SK-N-SH treated with all-trans-retinoic acid at 6 μM for 48 hours (cell line): Measurements from ENCODE around the gene SDC4.

ENCODE experiments used
- ATAC-seq: fragments of 200-7000 bp; cut with Tn5 transposase; 3 replicates; pipeline ENCODE4 v1.9.1; 2020; ENCODE audit warnings: mild to moderate bottlenecking, moderate library complexity
- ARNTL ChIP-seq: fragments of 450-650 bp; formaldehyde crosslinking; IDR thresholded peaks from 2 replicates; pipeline ENCODE4 v1.5.0; 2020; ENCODE audit warnings: low read depth, mild to moderate bottlenecking, moderate library complexity, borderline replicate concordance
- BACH2 ChIP-seq: fragments of 250-450 bp; sonication (Bioruptor Pico); IDR thresholded peaks from 2 replicates; pipeline ENCODE4 v1.9.0; 2021; ENCODE audit warnings: mild to moderate bottlenecking, borderline replicate concordance
- CSDC2 ChIP-seq: fragments of 250-450 bp; sonication (Bioruptor Pico); IDR thresholded peaks from 2 replicates; pipeline ENCODE4 v1.5.0; 2020; ENCODE audit warnings: mild to moderate bottlenecking, moderate library complexity
- ESRRG ChIP-seq: fragments of 250-450 bp; sonication (Bioruptor Pico); IDR thresholded peaks from 2 replicates; pipeline ENCODE4 v1.6.1; 2021; ENCODE audit warnings: mild to moderate bottlenecking
- GLIS3 ChIP-seq: fragments of 250-450 bp; sonication (Bioruptor Pico); IDR thresholded peaks from 2 replicates; pipeline ENCODE4 v1.5.0; 2020; ENCODE audit warnings: mild to moderate bottlenecking, moderate library complexity
- ISL1 ChIP-seq: fragments of 250-450 bp; sonication (Bioruptor Pico); IDR thresholded peaks from 2 replicates; pipeline ENCODE4 v2.1.2; 2022; ENCODE audit warnings: mild to moderate bottlenecking, moderate library complexity
- OSR1 ChIP-seq: fragments of 250-450 bp; sonication (Bioruptor Pico); IDR thresholded peaks from 2 replicates; pipeline ENCODE4 v1.8.0; 2022; ENCODE audit warnings: moderate library complexity, mild to moderate bottlenecking, inconsistent platforms
- PPARA ChIP-seq: fragments of 250-450 bp; sonication (Bioruptor Pico); IDR thresholded peaks from 2 replicates; pipeline ENCODE4 v1.5.0; 2020; ENCODE audit warnings: mild to moderate bottlenecking, borderline replicate concordance
- RARB ChIP-seq: fragments of 250-450 bp; sonication (Bioruptor Pico); IDR thresholded peaks from 2 replicates; pipeline ENCODE4 v1.8.0; 2021; ENCODE audit warnings: mild to moderate bottlenecking, moderate library complexity
- SNAI2 ChIP-seq: fragments of 250-450 bp; sonication (Bioruptor Pico); IDR thresholded peaks from 2 replicates; pipeline ENCODE4 v1.5.0; 2020; ENCODE audit warnings: mild to moderate bottlenecking, moderate library complexity
- TCF4 ChIP-seq: fragments of 250-450 bp; sonication (Bioruptor Pico); IDR thresholded peaks from 2 replicates; pipeline ENCODE4 v1.8.0; 2021; ENCODE audit warnings: mild to moderate bottlenecking, moderate library complexity, borderline replicate concordance
- TOX ChIP-seq: fragments of 250-450 bp; sonication (Bioruptor Pico); IDR thresholded peaks from 2 replicates; pipeline ENCODE4 v1.8.0; 2021; ENCODE audit warnings: mild to moderate bottlenecking, moderate library complexity, borderline replicate concordance
- ZFP3 ChIP-seq: fragments of 250-450 bp; sonication (Bioruptor Pico); IDR thresholded peaks from 2 replicates; pipeline ENCODE4 v1.5.0; 2020; ENCODE audit warnings: mild to moderate bottlenecking, moderate library complexity
- ZFP30 ChIP-seq: fragments of 450-650 bp; formaldehyde crosslinking; IDR thresholded peaks from 2 replicates; pipeline ENCODE4 v1.5.0; 2022; ENCODE audit warnings: mild to moderate bottlenecking, moderate library complexity
- ZNF565 ChIP-seq: fragments of 450-650 bp; formaldehyde crosslinking; conservative IDR thresholded peaks from 2 replicates; pipeline ENCODE4 v1.5.0; 2020; ENCODE audit warnings: low read depth, mild to moderate bottlenecking, moderate library complexity
- ZNF70 ChIP-seq: fragments of 450-650 bp; formaldehyde crosslinking; IDR thresholded peaks from 2 replicates; pipeline ENCODE4 v1.5.0; 2020; ENCODE audit warnings: mild to moderate bottlenecking, moderate library complexity
- ZNF8 ChIP-seq: fragments of 450-650 bp; formaldehyde crosslinking; IDR thresholded peaks from 2 replicates; pipeline ENCODE4 v1.5.0; 2020; ENCODE audit warnings: mild to moderate bottlenecking, moderate library complexity
- TF ChIP-seq, protein P1 (sequence below): fragments of 250-450 bp; sonication (Bioruptor Pico); IDR thresholded peaks from 2 replicates; pipeline ENCODE4 v1.5.1; 2020; ENCODE audit warnings: low read depth, mild to moderate bottlenecking, moderate library complexity
- TF ChIP-seq, protein P2 (sequence below): fragments of 250-450 bp; sonication (Bioruptor Pico); IDR thresholded peaks from 2 replicates; pipeline ENCODE4 v1.5.1; 2021; ENCODE audit warnings: mild to moderate bottlenecking, moderate library complexity
- TF ChIP-seq, protein P3 (sequence below): fragments of 250-450 bp; sonication (Bioruptor Pico); IDR thresholded peaks from 2 replicates; pipeline ENCODE4 v1.8.0; 2020; ENCODE audit warnings: mild to moderate bottlenecking, moderate library complexity, borderline replicate concordance
- TF ChIP-seq, protein P4 (sequence below): fragments of 250-450 bp; sonication (Bioruptor Pico); IDR thresholded peaks from 2 replicates; pipeline ENCODE4 v1.8.0; 2021; ENCODE audit warnings: low read depth, mild to moderate bottlenecking, moderate library complexity, borderline replicate concordance

The SDC4 gene

DNA sequence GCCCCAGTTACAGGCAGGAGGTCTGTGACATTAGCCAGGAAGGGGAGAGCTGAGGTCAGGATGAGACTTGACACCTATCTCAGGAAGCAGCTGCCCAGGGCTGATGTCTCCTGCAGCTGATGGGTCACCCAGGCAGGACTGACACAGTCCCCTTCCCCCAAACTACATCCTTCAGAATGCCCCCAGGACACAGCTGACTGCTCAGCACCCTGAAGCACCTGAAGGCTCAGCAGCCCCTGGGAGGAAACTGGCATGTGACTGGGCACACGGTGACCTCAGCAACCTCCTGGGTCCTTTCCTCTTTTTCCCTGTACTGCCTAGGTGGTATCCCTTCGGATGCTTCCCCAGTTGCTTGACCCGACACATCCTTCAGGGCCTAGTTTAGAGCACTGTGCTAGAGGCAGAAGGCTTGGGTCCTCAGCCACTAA, 1.9 kb downstream of the SDC4 start:
- no peak for TF ChIP-seq ZNF70 (CRISPR knock-in tag)
- TF ChIP-seq BACH2, result no peak
- no peak for TF ChIP-seq TCF4 (CRISPR knock-in tag)
- TF ChIP-seq ZNF8 (CRISPR knock-in tag), result no peak
- TF ChIP-seq, protein P1, sequence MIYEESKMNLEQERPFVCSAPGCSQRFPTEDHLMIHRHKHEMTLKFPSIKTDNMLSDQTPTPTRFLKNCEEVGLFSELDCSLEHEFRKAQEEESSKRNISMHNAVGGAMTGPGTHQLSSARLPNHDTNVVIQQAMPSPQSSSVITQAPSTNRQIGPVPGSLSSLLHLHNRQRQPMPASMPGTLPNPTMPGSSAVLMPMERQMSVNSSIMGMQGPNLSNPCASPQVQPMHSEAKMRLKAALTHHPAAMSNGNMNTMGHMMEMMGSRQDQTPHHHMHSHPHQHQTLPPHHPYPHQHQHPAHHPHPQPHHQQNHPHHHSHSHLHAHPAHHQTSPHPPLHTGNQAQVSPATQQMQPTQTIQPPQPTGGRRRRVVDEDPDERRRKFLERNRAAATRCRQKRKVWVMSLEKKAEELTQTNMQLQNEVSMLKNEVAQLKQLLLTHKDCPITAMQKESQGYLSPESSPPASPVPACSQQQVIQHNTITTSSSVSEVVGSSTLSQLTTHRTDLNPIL (CRISPR knock-in tag), result no peak
- TF ChIP-seq OSR1, result no peak
- TF ChIP-seq ARNTL (CRISPR knock-in tag), result no peak
- TF ChIP-seq, protein P2, sequence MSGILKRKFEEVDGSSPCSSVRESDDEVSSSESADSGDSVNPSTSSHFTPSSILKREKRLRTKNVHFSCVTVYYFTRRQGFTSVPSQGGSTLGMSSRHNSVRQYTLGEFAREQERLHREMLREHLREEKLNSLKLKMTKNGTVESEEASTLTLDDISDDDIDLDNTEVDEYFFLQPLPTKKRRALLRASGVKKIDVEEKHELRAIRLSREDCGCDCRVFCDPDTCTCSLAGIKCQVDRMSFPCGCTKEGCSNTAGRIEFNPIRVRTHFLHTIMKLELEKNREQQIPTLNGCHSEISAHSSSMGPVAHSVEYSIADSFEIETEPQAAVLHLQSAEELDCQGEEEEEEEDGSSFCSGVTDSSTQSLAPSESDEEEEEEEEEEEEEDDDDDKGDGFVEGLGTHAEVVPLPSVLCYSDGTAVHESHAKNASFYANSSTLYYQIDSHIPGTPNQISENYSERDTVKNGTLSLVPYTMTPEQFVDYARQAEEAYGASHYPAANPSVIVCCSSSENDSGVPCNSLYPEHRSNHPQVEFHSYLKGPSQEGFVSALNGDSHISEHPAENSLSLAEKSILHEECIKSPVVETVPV (CRISPR knock-in tag), result no peak
- no peak for TF ChIP-seq GLIS3 (CRISPR knock-in tag)
- no peak for TF ChIP-seq ZFP30
- no peak for TF ChIP-seq ESRRG (CRISPR knock-in tag)
- TF ChIP-seq ZNF565 (CRISPR knock-in tag), result no peak
- TF ChIP-seq, protein P3, sequence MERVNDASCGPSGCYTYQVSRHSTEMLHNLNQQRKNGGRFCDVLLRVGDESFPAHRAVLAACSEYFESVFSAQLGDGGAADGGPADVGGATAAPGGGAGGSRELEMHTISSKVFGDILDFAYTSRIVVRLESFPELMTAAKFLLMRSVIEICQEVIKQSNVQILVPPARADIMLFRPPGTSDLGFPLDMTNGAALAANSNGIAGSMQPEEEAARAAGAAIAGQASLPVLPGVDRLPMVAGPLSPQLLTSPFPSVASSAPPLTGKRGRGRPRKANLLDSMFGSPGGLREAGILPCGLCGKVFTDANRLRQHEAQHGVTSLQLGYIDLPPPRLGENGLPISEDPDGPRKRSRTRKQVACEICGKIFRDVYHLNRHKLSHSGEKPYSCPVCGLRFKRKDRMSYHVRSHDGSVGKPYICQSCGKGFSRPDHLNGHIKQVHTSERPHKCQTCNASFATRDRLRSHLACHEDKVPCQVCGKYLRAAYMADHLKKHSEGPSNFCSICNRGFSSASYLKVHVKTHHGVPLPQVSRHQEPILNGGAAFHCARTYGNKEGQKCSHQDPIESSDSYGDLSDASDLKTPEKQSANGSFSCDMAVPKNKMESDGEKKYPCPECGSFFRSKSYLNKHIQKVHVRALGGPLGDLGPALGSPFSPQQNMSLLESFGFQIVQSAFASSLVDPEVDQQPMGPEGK (CRISPR knock-in tag), result no peak
- no peak for TF ChIP-seq PPARA (CRISPR knock-in tag)
- TF ChIP-seq CSDC2 (CRISPR knock-in tag), result no peak
- no peak for TF ChIP-seq SNAI2
- TF ChIP-seq TOX (CRISPR knock-in tag), result no peak
- no peak for TF ChIP-seq ISL1
- ATAC-seq, result no peak

DNA sequence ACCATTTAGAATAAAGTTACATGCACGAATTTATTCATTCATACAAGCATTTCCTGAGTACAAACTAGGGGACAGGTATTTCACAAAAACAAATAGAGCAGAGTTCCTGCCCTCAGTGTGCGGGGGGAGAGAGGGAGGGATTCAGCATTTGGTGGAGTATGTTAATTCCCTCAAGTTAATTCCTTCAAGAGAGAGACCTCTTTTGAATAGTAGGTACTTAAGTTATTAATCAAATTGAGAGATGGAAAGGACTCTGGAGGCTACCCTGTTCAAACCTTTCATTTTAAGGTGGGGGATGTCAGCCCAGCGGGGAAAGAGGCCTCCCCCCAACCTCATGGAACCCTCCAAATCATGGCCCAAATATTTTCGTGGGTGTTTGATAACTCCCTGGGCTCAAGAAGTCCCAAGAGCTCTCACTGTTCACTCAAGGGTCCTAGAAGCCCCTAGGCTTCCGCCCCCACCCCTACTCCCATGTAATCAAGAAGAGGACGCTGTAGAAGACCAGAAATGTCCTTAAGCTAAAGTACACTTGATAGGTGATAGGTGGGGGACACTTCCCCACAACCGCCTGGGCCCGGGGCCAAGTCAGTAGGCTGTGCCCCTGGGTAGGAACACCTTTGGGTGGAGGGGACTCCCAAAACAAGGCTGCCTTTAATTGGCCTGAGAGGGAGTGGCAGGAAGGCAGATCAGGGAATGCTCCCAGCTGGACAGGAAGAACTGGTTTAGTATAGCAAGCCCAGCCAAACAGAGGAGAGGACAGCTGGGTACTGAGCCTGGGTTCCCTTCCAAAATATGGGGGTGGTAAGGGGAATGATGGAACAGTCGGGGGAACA, 2.9 kb downstream of the SDC4 start:
- ATAC-seq, result no peak
- no peak for TF ChIP-seq RARB (CRISPR knock-in tag)
- TF ChIP-seq, protein P2 (CRISPR knock-in tag), result no peak
- no peak for TF ChIP-seq TOX (CRISPR knock-in tag)
- TF ChIP-seq ZNF8 (CRISPR knock-in tag), result no peak
- no peak for TF ChIP-seq TCF4 (CRISPR knock-in tag)
- no peak for TF ChIP-seq SNAI2
- TF ChIP-seq ZFP3 (CRISPR knock-in tag), result no peak
- TF ChIP-seq ISL1, result no peak
- no peak for TF ChIP-seq PPARA (CRISPR knock-in tag)
- no peak for TF ChIP-seq ESRRG (CRISPR knock-in tag)
- TF ChIP-seq ZNF565 (CRISPR knock-in tag), result no peak
- TF ChIP-seq OSR1, result no peak
- TF ChIP-seq ZFP30, result no peak
- TF ChIP-seq, protein P3 (CRISPR knock-in tag), result no peak
- no peak for TF ChIP-seq ZNF70 (CRISPR knock-in tag)
- no peak for TF ChIP-seq GLIS3 (CRISPR knock-in tag)
- TF ChIP-seq, protein P4, sequence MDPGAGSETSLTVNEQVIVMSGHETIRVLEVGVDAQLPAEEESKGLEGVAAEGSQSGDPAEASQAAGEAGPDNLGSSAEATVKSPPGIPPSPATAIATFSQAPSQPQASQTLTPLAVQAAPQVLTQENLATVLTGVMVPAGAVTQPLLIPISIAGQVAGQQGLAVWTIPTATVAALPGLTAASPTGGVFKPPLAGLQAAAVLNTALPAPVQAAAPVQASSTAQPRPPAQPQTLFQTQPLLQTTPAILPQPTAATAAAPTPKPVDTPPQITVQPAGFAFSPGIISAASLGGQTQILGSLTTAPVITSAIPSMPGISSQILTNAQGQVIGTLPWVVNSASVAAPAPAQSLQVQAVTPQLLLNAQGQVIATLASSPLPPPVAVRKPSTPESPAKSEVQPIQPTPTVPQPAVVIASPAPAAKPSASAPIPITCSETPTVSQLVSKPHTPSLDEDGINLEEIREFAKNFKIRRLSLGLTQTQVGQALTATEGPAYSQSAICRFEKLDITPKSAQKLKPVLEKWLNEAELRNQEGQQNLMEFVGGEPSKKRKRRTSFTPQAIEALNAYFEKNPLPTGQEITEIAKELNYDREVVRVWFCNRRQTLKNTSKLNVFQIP, result no peak
- TF ChIP-seq, all 23 proteins: peak for 0
